ENCODE measurements around the gene FOXL3. TPM values are rescaled to one million over a fixed set of nuclear protein-coding genes. Genes with fewer than 3 reads are reported as not detected.

FOXL3 gene
- total RNA-seq, 1 experiment from 2014 or later = not detected

DNA sequence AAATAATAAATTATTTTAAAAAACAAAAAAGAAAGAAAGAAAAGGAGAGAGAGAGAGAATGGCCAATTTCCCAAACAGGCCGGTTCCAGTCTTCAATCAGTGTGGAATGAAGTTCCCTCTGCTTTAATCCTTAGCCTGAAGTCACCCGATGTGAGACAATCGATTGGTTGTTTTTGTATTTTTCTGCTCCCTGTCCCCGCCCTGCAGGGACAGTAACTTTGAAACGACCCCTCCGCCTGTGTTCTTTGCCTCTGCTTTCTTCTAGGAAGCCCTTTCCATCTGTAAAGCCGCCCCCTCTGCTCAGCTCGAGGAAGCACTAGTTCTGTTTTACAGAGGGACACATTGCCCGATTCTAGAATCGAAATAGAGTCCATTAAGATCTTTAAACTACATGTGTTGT is 33.4 kb downstream of the FOXL3 start:
- peak overlapping the region in 1 of 3 experiments; percentile 30; a peak in 1 of 7 replicates for H3K27ac Mint-ChIP-seq
- no peaks in the 10 kb centered on the region for H3K4me1 ChIP-seq (ENCODE audit: insufficient read depth, low read length)

More for the DNA sequence above, 33.4 kb downstream of the FOXL3 start:
- H3K27me3 Mint-ChIP-seq (ENCODE audit: low read depth) = peaks cover 40% of the 10 kb centered on the region
- no peak overlapping the region for H3K14ac ChIP-seq (ENCODE audit: insufficient read depth, low read length)
- H4K91ac ChIP-seq (ENCODE audit: insufficient read length, low read depth, low read length) = no peak overlapping the region
- no peak for DNase-seq
- H3K27ac ChIP-seq (ENCODE audit: insufficient read length, low read depth, low read length) = no peak overlapping the region
- H2BK5ac ChIP-seq (ENCODE audit: insufficient read length, low read length) = no peak overlapping the region
- no peak overlapping the region for H3K4ac ChIP-seq (ENCODE audit: low read depth, low read length)
- no peak overlapping the region for H3K23ac ChIP-seq (ENCODE audit: insufficient read length, low read depth, low read length)
- no peak overlapping the region for H4K5ac ChIP-seq (ENCODE audit: insufficient read length, low read depth, low read length)
- no peaks in the 10 kb centered on the region for H3K79me1 ChIP-seq (ENCODE audit: insufficient read depth, low read depth, low read length, poor library complexity, severe bottlenecking)
- H4K20me1 ChIP-seq (ENCODE audit: control insufficient read depth, insufficient read depth, insufficient read length) = no peaks in the 10 kb centered on the region
- no peak overlapping the region for H3T11ph ChIP-seq (ENCODE audit: low read length)
- no peak overlapping the region for H3K56ac ChIP-seq (ENCODE audit: insufficient read length, low read depth, low read length)
- H3K4me3 Mint-ChIP-seq = no peak overlapping the region
- no peak overlapping the region for H4K8ac ChIP-seq (replicated peaks; ENCODE audit: insufficient read length, low read depth, low read length)
- no peaks in the 10 kb centered on the region for H3K36me3 Mint-ChIP-seq (ENCODE audit: insufficient read depth in 1 of 3, low read depth in 3 of 3)
- H3K23me2 ChIP-seq (ENCODE audit: insufficient read length, low read depth, low read length, poor library complexity, severe bottlenecking) = no peaks in the 10 kb centered on the region
- H2AK5ac ChIP-seq (ENCODE audit: insufficient read length, low read length) = no peak overlapping the region
- no peak overlapping the region for H2AFZ ChIP-seq (ENCODE audit: low read length)
- no peaks in the 10 kb centered on the region; a peak in 1 of 5 replicates for H3K9me3 Mint-ChIP-seq
- no peak overlapping the region for H3K18ac ChIP-seq (ENCODE audit: insufficient read length, low read depth, low read length)
- no peak overlapping the region for H2BK15ac ChIP-seq (ENCODE audit: low read depth, low read length)
- H3K4me1 Mint-ChIP-seq = peaks cover 0 to 7% of the 10 kb centered on the region in 2 experiments; a peak in 1 of 4 replicates
- no peak overlapping the region for H2BK12ac ChIP-seq (ENCODE audit: insufficient read length, low read depth, low read length)
- no peak overlapping the region for H3K4me2 ChIP-seq (ENCODE audit: insufficient read depth, insufficient read length, low read length)
- no peak overlapping the region for H2BK120ac ChIP-seq (ENCODE audit: low read depth, low read length, poor library complexity, severe bottlenecking)
- H2BK20ac ChIP-seq (ENCODE audit: low read depth, low read length, poor library complexity, severe bottlenecking) = no peak overlapping the region
- TF ChIP-seq, protein P1, sequence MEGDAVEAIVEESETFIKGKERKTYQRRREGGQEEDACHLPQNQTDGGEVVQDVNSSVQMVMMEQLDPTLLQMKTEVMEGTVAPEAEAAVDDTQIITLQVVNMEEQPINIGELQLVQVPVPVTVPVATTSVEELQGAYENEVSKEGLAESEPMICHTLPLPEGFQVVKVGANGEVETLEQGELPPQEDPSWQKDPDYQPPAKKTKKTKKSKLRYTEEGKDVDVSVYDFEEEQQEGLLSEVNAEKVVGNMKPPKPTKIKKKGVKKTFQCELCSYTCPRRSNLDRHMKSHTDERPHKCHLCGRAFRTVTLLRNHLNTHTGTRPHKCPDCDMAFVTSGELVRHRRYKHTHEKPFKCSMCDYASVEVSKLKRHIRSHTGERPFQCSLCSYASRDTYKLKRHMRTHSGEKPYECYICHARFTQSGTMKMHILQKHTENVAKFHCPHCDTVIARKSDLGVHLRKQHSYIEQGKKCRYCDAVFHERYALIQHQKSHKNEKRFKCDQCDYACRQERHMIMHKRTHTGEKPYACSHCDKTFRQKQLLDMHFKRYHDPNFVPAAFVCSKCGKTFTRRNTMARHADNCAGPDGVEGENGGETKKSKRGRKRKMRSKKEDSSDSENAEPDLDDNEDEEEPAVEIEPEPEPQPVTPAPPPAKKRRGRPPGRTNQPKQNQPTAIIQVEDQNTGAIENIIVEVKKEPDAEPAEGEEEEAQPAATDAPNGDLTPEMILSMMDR (conservative IDR thresholded peaks at IDR 0.05) = no peak
- H3K27me3 ChIP-seq (ENCODE audit: insufficient read depth, low read length) = no peaks in the 10 kb centered on the region
- H3K9me3 ChIP-seq (ENCODE audit: control insufficient read depth, low read depth, low read length) = no peaks in the 10 kb centered on the region
- no peaks in the 10 kb centered on the region for H3K79me2 ChIP-seq (ENCODE audit: insufficient read depth, low read length)
- WGBS (ENCODE audit: extremely low coverage, insufficient read length, low lambda C conversion rate) = no CpG with 5 or more reads among the region's 10 CpGs
- H3K9ac ChIP-seq (ENCODE audit: extremely low read depth, insufficient read length, low read length) = no peak overlapping the region
